Epithelial cell of esophagus (primary cell): ENCODE data around the gene BCOR.

ENCODE experiments used
- DNase-seq: peaks from one replicate; pipeline ENCODE4 v3.0.0; 2010; ENCODE audit warnings: low read depth
- H3K4me3 ChIP-seq: 2 replicates; pipeline ENCODE4 v1.5.1; 2011; ENCODE audit warnings: mild to moderate bottlenecking, low read length, control low read depth
- CTCF ChIP-seq: IDR thresholded peaks from 2 replicates; pipeline ENCODE4 v1.5.1; 2011; ENCODE audit warnings: low read depth, mild to moderate bottlenecking, low read length, control low read depth, inconsistent platforms; ENCODE audit not compliant: insufficient read depth; ENCODE audit errors: missing control alignments

Gene BCOR

GRCh38 chrX:40063555-40063954, 34.2 kb downstream of the BCOR start:
- no peak overlapping the region for H3K4me3 ChIP-seq
- no peak for DNase-seq
- TF ChIP-seq CTCF = no peak

- H3K4me3 ChIP-seq = no peak overlapping the region
- DNase-seq = peak; percentile 60
- no peak for TF ChIP-seq CTCF
Measured at GRCh38 chrX:40062525-40063155, 35.1 kb downstream of the BCOR start.

- peak; percentile 49 for DNase-seq
- no peak overlapping the region for H3K4me3 ChIP-seq
- no peak for TF ChIP-seq CTCF
Measured at GRCh38 chrX:40061871-40062524, 35.8 kb downstream of the BCOR start.

GRCh38 chrX:40061005-40061404, 36.8 kb downstream of the BCOR start:
- no peak for TF ChIP-seq CTCF
- DNase-seq = no peak
- no peak overlapping the region for H3K4me3 ChIP-seq

- H3K4me3 ChIP-seq = no peak overlapping the region
- TF ChIP-seq CTCF = no peak
- no peak for DNase-seq
Measured at GRCh38 chrX:40060356-40060845, 37.4 kb downstream of the BCOR start.

- H3K4me3 ChIP-seq = no peak overlapping the region
- TF ChIP-seq CTCF = no peak
- no peak for DNase-seq
Measured at GRCh38 chrX:40058719-40059118, 39.0 kb downstream of the BCOR start.

GRCh38 chrX:40057405-40057804, 40.4 kb downstream of the BCOR start:
- no peak overlapping the region for H3K4me3 ChIP-seq
- TF ChIP-seq CTCF = no peak

More at GRCh38 chrX:40057405-40057804, 40.4 kb downstream of the BCOR start:
- no peak for DNase-seq
